HUES48 (cell line): Measurements from ENCODE around the gene COQ7.

ENCODE experiments used
- H3K27ac ChIP-seq: one replicate; pipeline ENCODE4 v1.7.0; 2013; ENCODE audit warnings: low read depth, low read length, inconsistent platforms
- H3K27me3 ChIP-seq: 2 replicates; pipeline ENCODE4 v1.6.1; 2013; ENCODE audit warnings: mild to moderate bottlenecking, low read length; ENCODE audit not compliant: control insufficient read depth, insufficient read depth
- H3K36me3 ChIP-seq: 2 replicates; pipeline ENCODE4 v1.6.1; 2013; ENCODE audit warnings: low read length; ENCODE audit not compliant: control insufficient read depth, insufficient read depth
- H3K4me1 ChIP-seq: 2 replicates; pipeline ENCODE4 v1.6.1; 2013; ENCODE audit warnings: mild to moderate bottlenecking, low read length; ENCODE audit not compliant: control insufficient read depth, insufficient read depth
- H3K4me3 ChIP-seq: 2 replicates; pipeline ENCODE4 v1.5.1; 2013; ENCODE audit warnings: mild to moderate bottlenecking, low read depth, low read length
- H3K9ac ChIP-seq: 2 replicates; pipeline ENCODE4 v1.6.1; 2013; ENCODE audit warnings: mild to moderate bottlenecking, low read depth, low read length, moderate library complexity
- H3K9me3 ChIP-seq: 2 replicates; pipeline ENCODE4 v1.6.1; 2013; ENCODE audit warnings: low read length; ENCODE audit not compliant: control insufficient read depth, insufficient read depth

The COQ7 gene

GRCh38 chr16:19098173-19098572, 30.8 kb downstream of the COQ7 start:
- no peaks in the 10 kb centered on the region for H3K27me3 ChIP-seq
- H3K9me3 ChIP-seq: no peaks in the 10 kb centered on the region
- no peak overlapping the region for H3K27ac ChIP-seq
- H3K9ac ChIP-seq: no peak overlapping the region
- H3K4me1 ChIP-seq: no peaks in the 10 kb centered on the region
- H3K4me3 ChIP-seq: no peak overlapping the region
- H3K36me3 ChIP-seq: no peaks in the 10 kb centered on the region

- H3K36me3 ChIP-seq: no peaks in the 10 kb centered on the region
- H3K27ac ChIP-seq: no peak overlapping the region
- H3K4me3 ChIP-seq: no peak overlapping the region
- no peaks in the 10 kb centered on the region for H3K9me3 ChIP-seq
- H3K9ac ChIP-seq: no peak overlapping the region
- H3K27me3 ChIP-seq: no peaks in the 10 kb centered on the region
- H3K4me1 ChIP-seq: peaks cover 5% of the 10 kb centered on the region; the same call in 1 of the 2 replicates
Observed at GRCh38 chr16:19102187-19102872, 34.9 kb downstream of the COQ7 start.

GRCh38 chr16:19104607-19105006, 37.2 kb downstream of the COQ7 start:
- H3K4me1 ChIP-seq: peaks cover 5% of the 10 kb centered on the region; the same call in 1 of the 2 replicates
- no peaks in the 10 kb centered on the region for H3K9me3 ChIP-seq
- no peak overlapping the region for H3K4me3 ChIP-seq
- H3K36me3 ChIP-seq: no peaks in the 10 kb centered on the region
- no peak overlapping the region for H3K27ac ChIP-seq
- no peak overlapping the region for H3K9ac ChIP-seq
- no peaks in the 10 kb centered on the region for H3K27me3 ChIP-seq

GRCh38 chr16:19105131-19105530, 37.7 kb downstream of the COQ7 start:
- Histone ChIP-seq H3K27me3 (no peaks in the 10 kb centered on the region), H3K4me1 (peaks cover 5% of the 10 kb centered on the region; the same call in 1 of the 2 replicates), H3K27ac (no peak overlapping the region), H3K9ac (no peak overlapping the region), H3K9me3 (no peaks in the 10 kb centered on the region), H3K36me3 (no peaks in the 10 kb centered on the region), H3K4me3 (no peak overlapping the region)

GRCh38 chr16:19105891-19106624, 38.6 kb downstream of the COQ7 start:
- Histone ChIP-seq H3K4me3 (no peak overlapping the region), H3K27me3 (no peaks in the 10 kb centered on the region), H3K9ac (no peak overlapping the region), H3K27ac (no peak overlapping the region), H3K4me1 (peaks cover 5% of the 10 kb centered on the region; the same call in 1 of the 2 replicates), H3K36me3 (no peaks in the 10 kb centered on the region), H3K9me3 (no peaks in the 10 kb centered on the region)

- no peak overlapping the region for H3K9ac ChIP-seq
- peaks cover 5% of the 10 kb centered on the region; the same call in 1 of the 2 replicates for H3K4me1 ChIP-seq
Observed at GRCh38 chr16:19106625-19107020, 39.2 kb downstream of the COQ7 start.

GRCh38 chr16:19108409-19109287, 41.2 kb downstream of the COQ7 start:
- no peaks in the 10 kb centered on the region for H3K36me3 ChIP-seq
- H3K27ac ChIP-seq: no peak overlapping the region
- H3K9ac ChIP-seq: no peak overlapping the region
- peaks cover 7% of the 10 kb centered on the region; the same call in 1 of the 2 replicates for H3K4me1 ChIP-seq
- H3K4me3 ChIP-seq: no peak overlapping the region
- peaks cover 4% of the 10 kb centered on the region for H3K27me3 ChIP-seq
- H3K9me3 ChIP-seq: no peaks in the 10 kb centered on the region

More at GRCh38 chr16:19106625-19107020, 39.2 kb downstream of the COQ7 start:
- H3K4me3 ChIP-seq: no peak overlapping the region
- no peak overlapping the region for H3K27ac ChIP-seq
- H3K36me3 ChIP-seq: no peaks in the 10 kb centered on the region
- no peaks in the 10 kb centered on the region for H3K9me3 ChIP-seq
- no peaks in the 10 kb centered on the region for H3K27me3 ChIP-seq

GRCh38 chr16:19109288-19109664, 41.9 kb downstream of the COQ7 start:
- peaks cover 9% of the 10 kb centered on the region for H3K27me3 ChIP-seq
- H3K9ac ChIP-seq: no peak overlapping the region
- no peak overlapping the region for H3K27ac ChIP-seq
- no peaks in the 10 kb centered on the region for H3K36me3 ChIP-seq
- no peaks in the 10 kb centered on the region for H3K9me3 ChIP-seq
- H3K4me3 ChIP-seq: no peak overlapping the region
- H3K4me1 ChIP-seq: peaks cover 7% of the 10 kb centered on the region; the same call in 1 of the 2 replicates

GRCh38 chr16:19110537-19111360, 43.3 kb downstream of the COQ7 start:
- Histone ChIP-seq H3K27ac (no peak overlapping the region), H3K9ac (no peak overlapping the region), H3K4me3 (no peak overlapping the region), H3K4me1 (peaks cover 7% of the 10 kb centered on the region; the same call in 1 of the 2 replicates), H3K9me3 (no peaks in the 10 kb centered on the region), H3K27me3 (peaks cover 24% of the 10 kb centered on the region), H3K36me3 (no peaks in the 10 kb centered on the region)

GRCh38 chr16:19112099-19112407, 44.6 kb downstream of the COQ7 start:
- H3K27ac ChIP-seq: no peak overlapping the region
- no peak overlapping the region for H3K4me3 ChIP-seq
- H3K27me3 ChIP-seq: peaks cover 30% of the 10 kb centered on the region
- H3K4me1 ChIP-seq: peaks cover 14% of the 10 kb centered on the region
- H3K9ac ChIP-seq: no peak overlapping the region
- H3K9me3 ChIP-seq: no peaks in the 10 kb centered on the region
- no peaks in the 10 kb centered on the region for H3K36me3 ChIP-seq
